ENCODE measurements around the gene SYNJ2. TPM values are rescaled to one million over a fixed set of nuclear protein-coding genes. Genes with fewer than 3 reads are reported as not detected.

Gene SYNJ2
- total and polyA plus RNA-seq, 4 donors, result 3.4 to 8.8 (median 4.8) TPM

DNA sequence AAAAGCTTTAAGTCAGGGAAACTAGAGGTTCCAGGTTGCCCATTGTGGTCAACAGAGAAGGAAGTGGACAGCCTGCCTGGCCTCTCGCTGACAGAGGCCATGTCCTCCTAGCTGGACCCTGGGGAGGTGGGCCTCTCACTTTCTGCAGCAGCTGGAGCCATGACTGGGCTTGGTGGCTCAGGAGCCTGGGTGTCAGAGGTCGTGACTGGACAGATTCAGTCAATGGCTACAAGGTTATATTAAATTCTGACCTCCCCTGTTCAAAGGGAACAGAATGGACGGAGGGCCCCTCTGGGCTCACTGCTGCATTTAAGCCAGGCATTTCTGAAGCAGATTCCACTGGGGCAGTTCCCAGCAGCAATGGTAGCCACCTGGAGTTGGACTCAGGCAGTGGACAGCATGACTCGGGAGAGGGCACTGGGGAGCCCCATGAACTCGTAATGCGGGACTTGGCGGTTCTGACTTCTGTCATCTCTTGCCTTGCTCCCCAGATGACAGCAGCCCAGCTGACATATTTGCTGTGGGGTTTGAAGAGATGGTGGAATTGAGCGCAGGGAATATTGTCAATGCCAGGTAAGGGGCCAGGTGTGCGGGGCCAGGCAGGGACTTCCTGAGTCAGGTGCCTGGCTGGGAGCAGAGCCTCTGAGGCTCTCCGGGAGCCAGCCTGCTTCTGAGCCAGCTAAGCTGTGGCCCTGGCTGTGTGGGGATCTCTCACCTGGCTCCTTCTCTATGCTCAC, 86.7 kb downstream of the SYNJ2 start:
- Histone ChIP-seq H3K36me3 (ENCODE audit: control insufficient read depth in 4 of 4, insufficient read depth in 4 of 4, low read length in 4 of 4) (peaks cover 0 to 10% (median 0%) of the 10 kb centered on the region in 4 donors), H3K4me1 (ENCODE audit: control insufficient read depth in 5 of 5, insufficient read depth in 5 of 5, low read length in 5 of 5) (peaks cover 0 to 8% (median 0%) of the 10 kb centered on the region in 5 donors), H3K27me3 (ENCODE audit: control insufficient read depth in 3 of 3, insufficient read depth in 3 of 3, low read length in 2 of 3) (no peaks in the 10 kb centered on the region), H3K4me3 (no peak overlapping the region), H3K9ac (ENCODE audit: insufficient read depth in 1 of 2, low read length in 2 of 2) (no peak overlapping the region), H3K9me3 (ENCODE audit: control insufficient read depth in 4 of 4, insufficient read depth in 3 of 4, low read length in 3 of 4) (peaks cover 0 to 2% (median 0%) of the 10 kb centered on the region in 4 donors), H3K27ac (ENCODE audit: low read depth in 1 of 2, low read length in 1 of 2) (no peak overlapping the region)
- ATAC-seq (ENCODE audit: insufficient read depth, low FRiP score) (no peak), DNase-seq (no peak)
- WGBS, 2 donors, result 84 to 87% methylated on average over 10 of the region's 10 CpGs
- TF ChIP-seq, protein P1, sequence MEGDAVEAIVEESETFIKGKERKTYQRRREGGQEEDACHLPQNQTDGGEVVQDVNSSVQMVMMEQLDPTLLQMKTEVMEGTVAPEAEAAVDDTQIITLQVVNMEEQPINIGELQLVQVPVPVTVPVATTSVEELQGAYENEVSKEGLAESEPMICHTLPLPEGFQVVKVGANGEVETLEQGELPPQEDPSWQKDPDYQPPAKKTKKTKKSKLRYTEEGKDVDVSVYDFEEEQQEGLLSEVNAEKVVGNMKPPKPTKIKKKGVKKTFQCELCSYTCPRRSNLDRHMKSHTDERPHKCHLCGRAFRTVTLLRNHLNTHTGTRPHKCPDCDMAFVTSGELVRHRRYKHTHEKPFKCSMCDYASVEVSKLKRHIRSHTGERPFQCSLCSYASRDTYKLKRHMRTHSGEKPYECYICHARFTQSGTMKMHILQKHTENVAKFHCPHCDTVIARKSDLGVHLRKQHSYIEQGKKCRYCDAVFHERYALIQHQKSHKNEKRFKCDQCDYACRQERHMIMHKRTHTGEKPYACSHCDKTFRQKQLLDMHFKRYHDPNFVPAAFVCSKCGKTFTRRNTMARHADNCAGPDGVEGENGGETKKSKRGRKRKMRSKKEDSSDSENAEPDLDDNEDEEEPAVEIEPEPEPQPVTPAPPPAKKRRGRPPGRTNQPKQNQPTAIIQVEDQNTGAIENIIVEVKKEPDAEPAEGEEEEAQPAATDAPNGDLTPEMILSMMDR (IDR thresholded peaks at IDR 0.05; ENCODE audit: control extremely low read depth, extremely low read depth), result no peak

DNA sequence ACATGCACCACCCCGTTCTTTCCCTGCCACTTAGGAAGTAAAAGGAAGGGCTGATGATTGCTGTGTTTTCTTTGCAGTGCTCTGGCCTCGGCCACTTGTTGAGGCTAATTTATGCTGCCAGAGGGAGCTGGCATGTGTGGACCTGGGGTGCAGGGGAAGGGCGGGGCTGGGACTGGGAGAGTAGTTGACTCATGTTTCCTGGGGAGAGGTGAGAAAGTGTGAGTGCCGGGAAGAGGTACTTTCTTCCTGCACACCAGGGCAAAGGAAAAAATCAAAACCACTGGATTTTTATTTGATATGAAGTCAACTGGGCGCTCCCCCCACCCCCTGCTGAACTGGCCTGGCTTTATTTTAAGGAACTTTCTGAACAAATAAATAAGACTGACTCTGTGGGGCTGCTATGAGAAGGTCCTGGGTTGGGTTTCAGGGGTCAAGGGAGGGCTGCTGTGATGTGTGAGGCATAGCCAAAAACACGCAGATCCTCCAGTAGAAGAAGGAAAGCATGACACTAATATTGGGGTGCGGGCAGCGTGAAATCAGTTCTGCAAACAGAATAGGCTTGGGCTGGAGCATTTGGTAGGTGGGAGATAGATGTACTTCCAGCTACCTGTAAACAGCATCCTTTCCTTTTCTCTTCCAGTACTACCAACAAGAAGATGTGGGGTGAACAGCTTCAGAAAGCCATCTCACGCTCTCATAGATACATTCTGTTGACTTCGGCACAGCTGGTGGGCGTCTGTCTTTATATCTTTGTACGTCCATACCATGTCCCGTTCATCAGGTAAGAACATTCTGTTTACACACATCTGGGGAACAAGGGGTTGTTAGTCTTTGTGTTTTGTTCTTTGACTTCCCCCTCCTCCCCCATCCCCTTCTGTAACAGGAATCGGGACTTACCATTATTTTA, 87.5 kb downstream of the SYNJ2 start:
- ATAC-seq (ENCODE audit: insufficient read depth, low FRiP score) (peak; percentile 80), DNase-seq (peak in 2 of 3 donors; percentile 39 to 51)
- TF ChIP-seq, protein P1 (IDR thresholded peaks at IDR 0.05; ENCODE audit: control extremely low read depth, extremely low read depth), result no peak
- Histone ChIP-seq H3K27me3 (ENCODE audit: control insufficient read depth in 3 of 3, insufficient read depth in 3 of 3, low read length in 2 of 3) (no peaks in the 10 kb centered on the region), H3K27ac (ENCODE audit: low read depth in 1 of 2, low read length in 1 of 2) (no peak overlapping the region), H3K9ac (ENCODE audit: insufficient read depth in 1 of 2, low read length in 2 of 2) (no peak overlapping the region), H3K36me3 (ENCODE audit: control insufficient read depth in 4 of 4, insufficient read depth in 4 of 4, low read length in 4 of 4) (peaks cover 0 to 10% (median 0%) of the 10 kb centered on the region in 4 donors), H3K4me3 (no peak overlapping the region), H3K9me3 (ENCODE audit: control insufficient read depth in 4 of 4, insufficient read depth in 3 of 4, low read length in 3 of 4) (peaks cover 0 to 2% (median 0%) of the 10 kb centered on the region in 4 donors), H3K4me1 (ENCODE audit: control insufficient read depth in 5 of 5, insufficient read depth in 5 of 5, low read length in 5 of 5) (peaks cover 0 to 8% (median 0%) of the 10 kb centered on the region in 5 donors)
- 70 to 74% methylated on average over 14 of the region's 14 CpGs for WGBS, 2 donors

GRCh38 chr6:158069800-158070195, 88.1 kb downstream of the SYNJ2 start:
- Histone ChIP-seq H3K36me3 (ENCODE audit: control insufficient read depth in 4 of 4, insufficient read depth in 4 of 4, low read length in 4 of 4) (peaks cover 0 to 10% (median 2%) of the 10 kb centered on the region in 4 donors), H3K9me3 (ENCODE audit: control insufficient read depth in 4 of 4, insufficient read depth in 3 of 4, low read length in 3 of 4) (peaks cover 0 to under 1% (median 0%) of the 10 kb centered on the region in 4 donors), H3K27me3 (ENCODE audit: control insufficient read depth in 3 of 3, insufficient read depth in 3 of 3, low read length in 2 of 3) (no peaks in the 10 kb centered on the region), H3K9ac (ENCODE audit: insufficient read depth in 1 of 2, low read length in 2 of 2) (no peak overlapping the region), H3K4me3 (no peak overlapping the region), H3K27ac (ENCODE audit: low read depth in 1 of 2, low read length in 1 of 2) (peak overlapping the region; percentile 26 to 49), H3K4me1 (ENCODE audit: control insufficient read depth in 5 of 5, insufficient read depth in 5 of 5, low read length in 5 of 5) (peaks cover 0 to 8% (median 0%) of the 10 kb centered on the region in 5 donors)
- TF ChIP-seq, protein P1 (IDR thresholded peaks at IDR 0.05; ENCODE audit: control extremely low read depth, extremely low read depth), result no peak
- 78 to 88% methylated on average over 6 of the region's 6 CpGs for WGBS, 2 donors
- ATAC-seq (ENCODE audit: insufficient read depth, low FRiP score), result no peak
- no peak for DNase-seq

Data from lung (tissue), 12 donors.